HCT116 (cell line): ENCODE results near the gene DIAPH3.

Experiments
- CTCF ChIP-seq, 3 experiments: fragments of 200-600 bp in 1 of 3; sonication (generic) in 1 of 3; IDR thresholded peaks in 2 of 3; conservative IDR thresholded peaks in 1 of 3; 2 replicates each; pipeline ENCODE4 v1.5.1; 2012 to 2017; ENCODE audit warnings: low read depth in 2 of 3, low read length in 2 of 3, antibody characterized with exemption in 1 of 3, borderline replicate concordance in 1 of 3, control low read depth in 1 of 3, mild to moderate bottlenecking in 1 of 3, mixed read lengths in 1 of 3, mixed run types in 1 of 3, moderate library complexity in 1 of 3; ENCODE audit not compliant: insufficient read depth in 1 of 3
- ELF1 ChIP-seq: IDR thresholded peaks from 2 replicates; pipeline ENCODE4 v1.6.1; 2012; ENCODE audit warnings: low read depth, borderline replicate concordance
- EZH2 ChIP-seq: fragments of 200-600 bp; sonication (generic); IDR thresholded peaks from 2 replicates; pipeline ENCODE4 v1.6.1; 2017; ENCODE audit warnings: antibody characterized with exemption, mixed run types
- EZH2phosphoT487 ChIP-seq: fragments of 200-600 bp; IDR thresholded peaks from 2 replicates; pipeline ENCODE4 v1.6.1; 2018; ENCODE audit warnings: antibody characterized with exemption, borderline replicate concordance
- FOSL1 ChIP-seq: IDR thresholded peaks from 2 replicates; pipeline ENCODE4 v1.6.1; 2012; ENCODE audit warnings: low read depth
- MAX ChIP-seq: IDR thresholded peaks from 2 replicates; pipeline ENCODE4 v1.6.1; 2012
- POLR2A ChIP-seq: IDR thresholded peaks from 2 replicates; pipeline ENCODE4 v1.7.0; 2011; ENCODE audit warnings: borderline replicate concordance; ENCODE audit not compliant: insufficient read depth, insufficient read length; ENCODE audit errors: extremely low read depth
- POLR2AphosphoS5 ChIP-seq: IDR thresholded peaks from 2 replicates; pipeline ENCODE4 v1.6.1; 2011; ENCODE audit warnings: mild to moderate bottlenecking, low read depth, low read length, moderate library complexity
- RAD21 ChIP-seq: IDR thresholded peaks from 2 replicates; pipeline ENCODE4 v1.6.1; 2012; ENCODE audit warnings: low read depth, mild to moderate bottlenecking
- SP1 ChIP-seq: IDR thresholded peaks from 2 replicates; pipeline ENCODE4 v1.6.1; 2012; ENCODE audit warnings: low read depth
- TCF7L2 ChIP-seq: IDR thresholded peaks from 2 replicates; pipeline ENCODE4 v1.7.0; 2011; ENCODE audit warnings: borderline replicate concordance, inconsistent platforms; ENCODE audit not compliant: insufficient read depth, insufficient read length; ENCODE audit errors: extremely low read depth
- ZBTB33 ChIP-seq: IDR thresholded peaks from 2 replicates; pipeline ENCODE4 v1.6.1; 2011; ENCODE audit warnings: mild to moderate bottlenecking, low read length, moderate library complexity; ENCODE audit not compliant: insufficient replicate concordance; ENCODE audit errors: extremely low read depth
- ZFX ChIP-seq: fragments of 450-650 bp; IDR thresholded peaks from 2 replicates; pipeline ENCODE4 v1.6.1; 2017
- ZNF274 ChIP-seq: fragments of 200-500 bp; sonication (Bioruptor generic); IDR thresholded peaks from 2 replicates; pipeline ENCODE4 v1.6.1; 2014; ENCODE audit warnings: mild to moderate bottlenecking, low read depth, low read length, inconsistent platforms

GRCh38 chr13:60152904-60153303, 10.8 kb downstream of the DIAPH3 start:
- TF ChIP-seq CTCF (IDR thresholded peaks at IDR 0.05 in 2 of 3, conservative IDR thresholded peaks at IDR 0.05 in 1 of 3; ENCODE audit: borderline replicate concordance in 1 of 3, insufficient read depth in 1 of 3, low read depth in 2 of 3, low read length in 2 of 3) = no peak
- TF ChIP-seq ZFX = no peak
- no peak for TF ChIP-seq EZH2
- no peak for TF ChIP-seq TCF7L2
- TF ChIP-seq POLR2A = no peak
- TF ChIP-seq POLR2AphosphoS5 = no peak
- TF ChIP-seq ZNF274 = no peak
- TF ChIP-seq RAD21 = no peak
- TF ChIP-seq ZBTB33 = no peak
- TF ChIP-seq EZH2phosphoT487 = no peak
- no peak for TF ChIP-seq FOSL1
- no peak for TF ChIP-seq MAX
- no peak for TF ChIP-seq ELF1
- TF ChIP-seq SP1 = no peak
